Measurements from ENCODE around the gene HOXD1. TPM values are rescaled to one million over a fixed set of nuclear protein-coding genes. Genes with fewer than 3 reads are reported as not detected.

HOXD1 gene
- total RNA-seq, 2 experiments from 2014 or later = not detected

DNA sequence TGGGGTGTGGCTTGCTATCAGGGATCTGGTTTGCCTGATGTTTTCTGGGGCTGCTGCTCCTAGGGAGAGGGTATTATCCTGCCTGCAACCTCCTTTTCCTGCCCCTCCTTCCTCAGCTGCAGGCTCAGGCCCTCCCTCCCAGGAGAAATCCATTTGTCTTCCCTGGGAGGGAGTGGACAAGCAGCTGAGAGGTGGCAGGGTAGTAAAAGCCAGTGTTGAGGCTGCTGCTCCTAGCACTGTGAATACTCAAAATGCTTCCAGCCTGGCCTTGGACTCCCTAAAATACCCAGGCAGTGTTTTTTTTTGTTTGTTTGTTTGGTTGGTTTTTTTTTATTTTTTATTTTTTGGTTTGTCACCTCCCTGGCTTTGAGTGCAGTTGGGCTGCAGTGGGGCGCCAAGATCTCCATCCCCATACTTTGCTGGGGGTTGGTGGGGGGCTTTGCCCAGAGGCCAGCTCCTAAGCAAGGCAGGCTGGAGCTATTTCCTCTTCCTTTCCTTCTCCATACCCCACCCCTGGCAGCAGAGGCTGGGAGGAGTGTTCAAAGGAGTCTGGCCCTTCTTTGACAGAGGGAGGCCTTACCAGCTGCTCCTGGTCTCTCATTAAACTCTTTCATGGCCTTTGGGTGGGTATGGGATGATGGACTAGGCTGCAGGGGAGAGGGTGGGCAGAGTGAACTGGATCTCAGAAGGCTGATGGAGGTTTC lies 17.7 kb upstream of the HOXD1 start:
- H3K79me2 ChIP-seq (ENCODE audit: insufficient read depth, low read depth, low read length) = no peaks in the 10 kb centered on the region
- ChIA-PET CTCF (ENCODE audit: unreplicated experiment) (no interaction called here), POLR2A (no interaction called here)
- H2AFZ ChIP-seq (ENCODE audit: low read length) = no peak overlapping the region
- H4K20me1 ChIP-seq (ENCODE audit: insufficient read depth, low read length) = no peaks in the 10 kb centered on the region
- no peaks in the 10 kb centered on the region for H3K9me3 ChIP-seq (ENCODE audit: low read length)
- no peak overlapping the region for H3K27ac ChIP-seq (ENCODE audit: low read depth, low read length, poor library complexity, severe bottlenecking)
- no peak for DNase-seq (ENCODE audit: low spot score)
- H3K36me3 ChIP-seq (ENCODE audit: insufficient read depth, low read length) = no peaks in the 10 kb centered on the region
- no peaks in the 10 kb centered on the region for H3K4me1 ChIP-seq (ENCODE audit: insufficient read depth, low read length, poor library complexity, severe bottlenecking)
- intact Hi-C loops (cut with micrococcal nuclease; ENCODE audit: unreplicated experiment) = no loop called here
- BruUV-seq (replicated peaks) = no TSS peak
- no peak for TF ChIP-seq CTCF (conservative IDR thresholded peaks at IDR 0.05; ENCODE audit: low read length)
- TF ChIP-seq EZH2phosphoT487 (IDR thresholded peaks at IDR 0.05; ENCODE audit: borderline replicate concordance, low read depth, low read length) = no peak
- no peak overlapping the region for H3K4me3 ChIP-seq (ENCODE audit: low read depth, low read length, poor library complexity, severe bottlenecking)
- H3K9me2 ChIP-seq (ENCODE audit: insufficient read depth, low read length) = no peaks in the 10 kb centered on the region
- no peak overlapping the region for H3K4me2 ChIP-seq (ENCODE audit: low read length)

- no peaks in the 10 kb centered on the region for H3K79me2 ChIP-seq (ENCODE audit: insufficient read depth, low read depth, low read length)
- H2AFZ ChIP-seq (ENCODE audit: low read length) = no peak overlapping the region
- no peak for TF ChIP-seq CTCF (conservative IDR thresholded peaks at IDR 0.05; ENCODE audit: low read length)
- no peak for TF ChIP-seq EZH2phosphoT487 (IDR thresholded peaks at IDR 0.05; ENCODE audit: borderline replicate concordance, low read depth, low read length)
- H3K27ac ChIP-seq (ENCODE audit: low read depth, low read length, poor library complexity, severe bottlenecking) = no peak overlapping the region
- CTCF ChIA-PET (ENCODE audit: unreplicated experiment) = no interaction called here
- H3K9me3 ChIP-seq (ENCODE audit: low read length) = no peaks in the 10 kb centered on the region
- H4K20me1 ChIP-seq (ENCODE audit: insufficient read depth, low read length) = no peaks in the 10 kb centered on the region
- DNase-seq (ENCODE audit: low spot score) = no peak
- no peaks in the 10 kb centered on the region for H3K9me2 ChIP-seq (ENCODE audit: insufficient read depth, low read length)
- no peak overlapping the region for H3K4me2 ChIP-seq (ENCODE audit: low read length)
- POLR2A ChIA-PET = no interaction called here
- H3K4me3 ChIP-seq (ENCODE audit: low read depth, low read length, poor library complexity, severe bottlenecking) = no peak overlapping the region
- no peaks in the 10 kb centered on the region for H3K36me3 ChIP-seq (ENCODE audit: insufficient read depth, low read length)
- no TSS peak for BruUV-seq (replicated peaks)
- no peaks in the 10 kb centered on the region for H3K4me1 ChIP-seq (ENCODE audit: insufficient read depth, low read length, poor library complexity, severe bottlenecking)
- intact Hi-C loops (cut with micrococcal nuclease; ENCODE audit: unreplicated experiment) = no loop called here
Observed at GRCh38 chr2:176171351-176172006, 17.0 kb upstream of the HOXD1 start.
